GM03348 (cell line): ENCODE data around the gene POLR2C.

Experiments used
- DNase-seq: peaks from one replicate; pipeline ENCODE4 v3.0.0; 2012; ENCODE audit warnings: low spot score

POLR2C gene

DNA sequence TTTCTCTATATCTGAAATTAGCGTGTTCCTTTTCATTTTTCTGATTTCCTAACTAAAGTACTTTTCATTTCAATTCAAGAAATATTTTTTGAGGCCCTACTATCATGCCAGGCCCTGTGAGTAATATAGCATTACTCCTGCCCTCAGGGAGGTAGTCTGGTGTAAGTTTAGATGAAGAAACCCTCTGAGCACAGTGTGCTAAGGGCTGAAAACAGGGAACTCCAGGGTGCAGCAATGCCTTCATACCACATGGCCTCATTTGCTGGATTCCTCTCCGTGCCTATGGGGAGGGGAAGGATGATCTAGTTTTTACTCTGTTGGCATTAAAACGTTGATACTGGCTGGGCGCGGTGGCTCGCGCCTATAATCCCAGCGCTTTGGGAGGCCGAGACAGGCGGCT lies 10.5 kb upstream of the POLR2C start:
- DNase-seq: no peak

- peak; percentile 55 for DNase-seq
These were observed 491 bp downstream of the POLR2C start for GRCh38 chr16:57462978-57463362.

DNA sequence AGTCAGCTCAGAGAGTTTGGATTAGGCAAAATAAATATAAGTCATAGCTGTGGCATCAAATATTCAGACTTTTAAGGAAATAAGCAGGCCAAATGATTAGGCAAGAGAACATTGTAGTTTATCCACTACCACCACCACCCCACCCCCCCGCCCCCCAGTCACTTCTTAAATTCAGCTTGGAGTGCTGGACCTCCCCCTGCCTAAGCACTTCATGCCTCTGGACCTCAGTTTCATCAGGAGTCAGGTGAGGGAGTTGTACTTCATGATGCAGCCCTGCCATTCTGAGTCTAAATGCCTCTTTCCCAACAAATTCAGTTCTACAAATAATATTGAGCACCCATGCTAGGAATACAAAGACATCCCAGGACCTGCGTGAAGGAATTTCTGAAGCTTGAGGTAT lies 2.0 kb downstream of the POLR2C start:
- no peak for DNase-seq

GRCh38 chr16:57468346-57468745 lies 5.9 kb downstream of the POLR2C start:
- DNase-seq: no peak

DNA sequence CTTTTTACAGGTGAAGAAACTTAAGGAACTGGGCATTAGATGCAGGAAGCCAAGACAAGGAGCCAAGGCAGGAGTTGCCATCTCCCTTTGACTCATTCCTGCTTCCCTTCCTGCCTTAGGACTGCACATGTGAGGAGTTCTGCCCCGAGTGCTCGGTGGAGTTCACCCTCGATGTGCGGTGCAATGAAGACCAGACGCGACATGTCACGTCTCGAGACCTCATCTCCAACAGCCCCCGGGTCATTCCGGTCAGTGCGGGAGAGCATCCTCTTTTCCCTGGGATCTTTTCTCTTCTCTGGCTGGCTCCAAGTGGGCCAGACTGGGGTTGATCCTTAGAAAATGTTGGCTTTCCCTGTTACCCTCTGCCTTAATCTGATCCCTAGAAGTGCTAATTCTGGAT lies 6.6 kb downstream of the POLR2C start:
- no peak for DNase-seq

GRCh38 chr16:57469917-57470470 lies 7.5 kb downstream of the POLR2C start:
- no peak for DNase-seq

- no peak for DNase-seq
These were observed 8.2 kb downstream of the POLR2C start for GRCh38 chr16:57470711-57471110.

DNA sequence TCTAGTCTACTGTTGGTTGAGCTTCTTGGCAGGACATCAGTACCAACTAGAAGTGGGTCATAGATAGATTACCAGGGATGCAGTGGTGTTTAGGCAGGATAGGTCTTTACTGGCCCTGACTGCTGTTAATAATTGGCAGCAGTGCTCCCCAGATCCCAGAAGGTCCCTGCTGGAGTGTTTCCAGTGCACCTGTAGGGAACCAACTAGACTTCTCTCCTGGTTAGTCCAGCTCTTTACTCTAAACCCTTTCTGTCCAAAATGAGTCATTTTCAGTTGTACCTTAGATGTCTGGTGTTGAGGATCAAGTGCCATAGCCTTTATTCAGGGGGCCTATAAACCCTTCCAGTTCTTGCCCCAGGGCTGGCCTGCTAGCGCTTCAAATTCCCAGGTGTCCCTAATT lies 8.7 kb downstream of the POLR2C start:
- no peak for DNase-seq

GRCh38 chr16:57471852-57472664 lies 9.6 kb downstream of the POLR2C start:
- DNase-seq: no peak

DNA sequence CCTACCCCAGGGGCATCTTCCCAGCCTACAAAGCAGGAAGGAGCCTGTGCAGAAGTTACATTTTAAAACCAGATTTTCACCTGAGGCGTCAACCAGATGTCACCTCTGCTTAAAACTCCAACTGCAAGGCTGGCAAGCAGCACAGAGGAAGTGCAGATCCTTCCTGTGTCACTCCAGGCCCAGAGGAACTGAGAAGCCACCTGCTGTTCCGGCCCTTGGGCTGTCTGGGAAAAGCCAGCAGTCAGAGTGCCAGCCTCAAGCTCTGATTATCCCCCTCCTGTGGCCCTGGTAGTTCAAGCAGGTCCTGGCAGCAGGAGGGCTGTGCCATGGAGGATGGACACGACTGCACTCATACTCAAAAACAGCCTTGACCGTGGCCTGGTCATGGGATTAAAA lies 10.2 kb downstream of the POLR2C start:
- no peak for DNase-seq

DNA sequence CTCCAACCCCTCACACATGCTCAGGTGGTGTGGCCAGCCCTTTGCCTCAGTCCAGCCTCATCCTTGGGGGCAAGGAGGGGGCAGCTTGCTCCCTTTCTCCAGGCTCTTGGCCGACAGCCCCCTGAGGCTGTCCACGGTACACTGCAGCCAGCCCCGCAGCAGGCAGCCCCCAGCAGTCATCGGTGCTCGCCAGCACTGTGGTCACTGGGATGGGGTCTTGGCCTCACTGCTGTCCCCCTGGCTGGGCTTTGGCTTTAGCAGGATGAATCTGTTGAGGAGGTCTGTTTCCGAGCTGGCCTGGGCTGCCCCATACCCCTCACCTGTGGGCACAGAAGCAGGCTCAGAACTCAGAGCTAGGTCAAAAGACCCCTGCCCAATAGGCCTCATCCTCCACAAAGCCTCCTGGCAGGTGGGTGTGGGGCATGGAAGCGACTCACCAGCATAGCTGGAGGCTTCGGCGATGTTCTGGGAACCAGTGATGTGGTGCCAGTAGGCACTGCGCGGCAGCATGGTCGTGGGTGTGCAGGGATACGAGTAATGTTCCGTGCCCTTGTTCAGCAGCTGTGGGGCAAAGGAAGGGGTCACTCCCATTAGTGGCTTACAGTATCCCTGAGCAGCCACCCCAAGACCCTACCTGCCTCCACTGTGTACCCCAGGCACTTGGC lies 10.8 kb downstream of the POLR2C start:
- DNase-seq: no peak

DNA sequence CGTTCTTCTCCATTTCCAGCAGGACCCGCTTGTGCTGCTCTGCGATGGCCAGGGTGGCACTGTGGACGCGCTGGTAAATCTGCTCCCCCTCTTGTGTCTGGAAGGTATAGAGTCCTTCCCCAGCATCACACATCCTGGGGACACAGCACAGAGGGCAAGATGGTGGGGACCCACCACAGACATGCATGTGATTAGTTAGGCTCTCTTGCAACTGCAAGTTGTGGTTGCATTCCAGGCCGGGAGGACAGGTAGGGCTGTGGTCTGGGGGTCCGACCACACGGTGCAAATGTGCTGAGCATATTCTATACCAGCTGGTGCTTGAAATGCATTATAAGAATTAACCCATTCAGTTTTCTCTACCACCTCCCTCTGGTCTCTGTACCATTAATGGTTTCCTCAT lies 11.4 kb downstream of the POLR2C start:
- no peak for DNase-seq

DNA sequence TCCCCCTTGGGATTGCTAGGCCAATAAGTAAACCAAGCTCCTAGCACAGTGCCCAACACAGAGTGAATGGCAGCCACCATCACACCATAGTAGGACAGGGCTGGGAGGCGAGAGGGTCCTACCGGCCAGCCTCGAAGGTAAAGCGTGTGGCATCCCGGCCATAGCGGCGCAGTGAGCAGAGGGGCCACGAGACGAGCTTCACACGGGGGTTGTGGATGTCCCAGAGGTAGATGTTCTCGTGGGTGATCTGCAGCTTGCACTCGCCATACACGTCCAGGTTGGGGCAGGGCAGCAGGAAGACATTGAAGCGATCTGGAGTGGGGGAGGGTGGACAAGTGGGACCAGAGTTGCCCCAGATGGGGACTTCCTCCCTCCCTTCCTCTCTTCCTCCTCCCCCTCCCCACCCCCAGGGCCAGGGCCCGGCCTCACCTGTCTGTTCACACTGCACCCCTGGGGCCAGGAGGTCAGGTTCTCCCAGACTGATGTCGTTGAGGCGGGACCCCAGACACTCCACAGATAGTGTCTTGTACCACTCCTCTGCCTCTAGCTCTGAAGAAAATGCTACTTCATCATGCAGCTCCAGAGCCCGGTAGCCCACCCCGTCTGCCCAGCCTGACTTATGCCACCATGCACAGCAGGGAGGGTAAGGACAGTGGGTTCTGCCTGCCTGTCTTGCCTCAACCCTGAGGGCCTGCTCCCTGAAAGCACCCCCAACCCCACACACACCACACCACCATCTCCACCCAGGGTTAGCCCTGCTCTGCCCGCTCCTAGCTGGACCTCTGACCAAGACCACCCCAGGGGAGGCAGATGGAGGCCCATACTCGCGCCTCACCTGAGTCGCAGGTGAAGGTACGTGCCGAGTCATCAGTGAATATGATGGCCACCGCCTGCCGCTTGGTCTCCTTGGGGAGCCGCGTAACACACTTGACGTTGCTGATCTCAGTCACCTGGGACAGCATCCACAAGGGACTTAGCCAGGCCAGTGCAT lies 12.5 kb downstream of the POLR2C start:
- no peak for DNase-seq

- DNase-seq: peak; percentile 67
These were observed 13.3 kb downstream of the POLR2C start for GRCh38 chr16:57475711-57476339.

- DNase-seq: no peak
These were observed 14.3 kb downstream of the POLR2C start for GRCh38 chr16:57476546-57477410.

GRCh38 chr16:57477531-57478202 lies 15.2 kb downstream of the POLR2C start:
- no peak for DNase-seq

DNA sequence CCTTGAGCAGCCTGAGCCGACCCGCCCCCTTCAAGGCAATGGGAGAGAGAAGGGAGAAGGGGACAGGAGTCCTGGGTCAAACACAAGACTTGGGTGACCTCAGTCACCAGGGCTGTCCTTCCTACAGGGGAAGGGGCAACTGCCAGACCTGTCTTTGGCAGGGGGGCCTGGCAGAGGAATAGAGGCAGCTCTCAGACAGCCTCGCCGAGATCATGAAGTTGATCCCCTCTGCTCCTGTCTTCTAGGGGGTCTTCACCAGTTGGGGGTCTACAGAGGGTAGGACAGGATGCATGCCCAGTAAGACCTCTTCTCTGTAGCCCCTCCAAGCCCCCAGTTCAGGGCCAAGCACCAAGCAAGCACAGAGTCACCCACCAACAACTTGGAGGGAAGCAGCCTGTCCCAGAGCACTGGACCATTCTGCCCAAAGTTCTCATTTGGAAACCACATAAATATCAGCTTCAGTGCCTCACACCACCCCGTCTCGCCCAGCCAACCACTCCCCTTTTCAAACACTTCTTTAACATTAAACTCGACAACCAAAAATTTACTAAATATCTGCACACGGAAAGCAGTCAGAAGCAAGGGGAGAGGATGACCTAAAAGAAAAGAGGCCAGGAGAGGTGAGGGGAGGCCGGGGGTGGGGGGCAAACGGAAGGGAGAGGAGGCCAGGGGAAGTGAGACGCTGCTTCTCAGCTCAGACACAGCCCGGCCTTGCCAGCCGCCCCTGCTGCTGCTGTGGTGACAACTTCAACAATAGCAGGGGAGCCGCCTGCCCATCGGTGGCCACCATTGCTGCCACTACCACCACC lies 16.1 kb downstream of the POLR2C start:
- DNase-seq: no peak

DNA sequence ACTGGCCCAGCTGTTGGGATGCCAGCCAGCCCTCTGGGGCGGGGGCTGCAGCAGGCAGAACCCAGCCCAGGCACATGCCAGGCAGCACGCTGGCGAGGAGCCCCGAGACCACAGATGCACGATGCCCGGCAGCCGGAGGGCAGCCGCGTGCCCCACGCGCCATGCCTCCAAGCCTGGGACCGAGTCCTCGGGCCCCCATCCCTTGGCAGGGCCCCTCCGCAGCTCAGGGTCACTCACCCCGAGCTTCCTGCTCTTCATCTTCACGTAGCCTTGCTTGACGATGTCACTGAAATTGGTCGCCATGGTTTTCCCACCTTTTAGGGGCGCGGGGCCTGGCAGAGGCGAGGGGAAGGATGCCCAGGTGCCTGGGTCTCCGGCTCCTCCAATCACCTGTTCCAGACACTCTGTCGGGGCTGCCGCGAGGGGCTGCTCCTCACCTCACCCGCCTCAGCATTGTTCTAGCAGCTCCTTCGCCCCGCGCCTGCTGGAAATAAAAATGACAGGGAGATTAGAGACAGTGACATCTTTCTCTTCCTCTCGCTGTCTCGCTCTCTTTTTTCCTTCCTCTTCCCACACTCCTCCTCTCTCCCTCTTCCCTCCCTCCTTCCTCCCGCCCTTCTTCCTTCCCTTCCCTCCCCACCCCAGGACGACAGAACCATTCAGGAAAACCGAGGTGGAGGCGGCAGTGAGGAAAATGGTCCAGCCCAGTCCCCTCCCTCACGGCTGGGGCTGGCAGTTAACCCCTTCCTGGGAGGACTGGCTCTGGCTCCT lies 16.9 kb downstream of the POLR2C start:
- peak; percentile 83 for DNase-seq
